Islet of Langerhans (tissue), 1 donor: Measurements from ENCODE around the gene GPHN.

ENCODE experiments used
- FAIRE-seq: peaks from one replicate; lab custom pipeline; 2011; peaks lifted over from hg19 to GRCh38; lab: Jason Lieb, UNC

Gene GPHN

GRCh38 chr14:66601932-66602578 lies 94.1 kb downstream of the GPHN start:
- FAIRE-seq, result peak; percentile 64

DNA sequence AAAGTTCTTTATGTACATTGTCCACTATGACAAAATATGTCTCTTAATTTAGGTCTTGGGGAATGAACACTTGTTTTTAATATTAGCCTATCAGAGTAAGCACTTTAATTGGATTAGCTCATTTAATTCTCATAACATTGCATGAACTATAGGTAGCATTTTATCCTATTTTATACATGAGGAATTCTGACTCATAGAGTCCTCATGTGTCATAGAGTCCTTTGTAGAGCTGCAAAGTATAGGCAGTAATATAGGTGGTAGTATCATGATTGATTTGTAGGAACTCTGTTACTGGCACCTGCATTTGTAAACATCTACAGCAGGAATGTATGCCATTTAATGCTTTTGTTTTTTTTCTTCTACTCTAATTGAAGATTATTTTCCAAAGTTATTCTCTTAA lies 96.0 kb downstream of the GPHN start:
- no peak for FAIRE-seq

GRCh38 chr14:66606826-66607225 lies 98.9 kb downstream of the GPHN start:
- no peak for FAIRE-seq

DNA sequence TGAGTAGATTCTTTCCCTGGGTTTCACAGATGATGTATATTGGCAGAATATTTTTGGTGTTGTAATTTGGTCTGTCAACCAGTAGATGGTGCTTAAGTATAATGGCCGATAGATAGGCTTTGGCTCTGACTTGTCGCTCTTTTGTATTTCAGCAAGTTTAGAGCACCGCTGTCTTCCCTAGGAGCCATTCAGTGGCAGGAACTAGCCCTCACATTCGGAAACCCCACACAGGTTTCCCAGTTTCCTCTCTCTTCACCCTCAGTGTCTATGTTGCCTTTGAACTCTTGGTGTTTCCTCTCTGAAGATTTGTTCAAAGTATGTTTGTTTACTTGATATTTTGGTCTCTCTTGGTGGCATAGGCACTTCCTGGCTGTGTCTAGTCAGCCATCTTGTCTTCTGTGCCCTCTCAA lies 102.2 kb downstream of the GPHN start:
- no peak for FAIRE-seq

- peak; percentile 30 for FAIRE-seq
Measured at GRCh38 chr14:66613344-66613743, 105.4 kb downstream of the GPHN start.

GRCh38 chr14:66619952-66620351 lies 112.0 kb downstream of the GPHN start:
- no peak for FAIRE-seq

DNA sequence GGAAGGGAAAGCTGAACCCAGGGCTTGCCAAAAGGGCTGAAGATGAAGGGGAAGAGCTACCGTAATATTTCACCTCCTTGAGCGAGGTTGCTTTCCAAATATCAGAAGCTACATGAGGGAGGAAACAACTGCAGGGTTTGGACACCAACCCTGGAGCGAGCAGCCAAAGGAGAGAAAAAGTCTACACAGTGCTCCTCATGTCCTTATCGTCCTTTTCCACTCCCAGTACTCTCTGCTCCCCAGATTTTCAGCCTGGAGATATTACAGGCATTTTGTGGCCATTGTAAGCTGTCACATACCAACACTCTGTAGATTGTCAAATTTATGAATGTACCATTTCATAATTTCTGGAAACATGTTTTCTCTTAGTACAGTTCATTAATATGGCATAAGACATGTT lies 115.9 kb downstream of the GPHN start:
- no peak for FAIRE-seq

GRCh38 chr14:66624336-66624937 lies 116.5 kb downstream of the GPHN start:
- FAIRE-seq, result peak; percentile 5

- FAIRE-seq, result no peak
Measured at GRCh38 chr14:66628636-66629035, 120.7 kb downstream of the GPHN start.

GRCh38 chr14:66629499-66629898 lies 121.6 kb downstream of the GPHN start:
- no peak for FAIRE-seq

GRCh38 chr14:66634876-66635275 lies 126.9 kb downstream of the GPHN start:
- no peak for FAIRE-seq

DNA sequence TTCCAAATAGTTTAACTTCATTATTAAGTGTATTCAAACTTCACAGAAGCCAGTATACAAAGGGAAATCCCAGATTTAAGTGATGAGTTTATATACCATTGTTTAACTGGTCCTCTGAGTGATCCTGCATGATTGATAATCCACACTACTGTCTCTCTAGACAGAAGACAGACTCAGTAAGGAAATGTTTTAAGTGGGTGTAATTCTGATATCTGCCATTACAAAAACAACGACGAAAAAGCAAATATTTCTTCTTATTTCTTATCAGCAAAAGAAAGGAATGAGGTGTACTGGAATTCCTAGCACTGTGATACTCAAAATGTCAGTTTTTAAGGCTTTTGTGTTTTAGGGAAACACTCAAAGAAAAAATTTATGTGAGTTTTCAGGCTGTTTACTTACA lies 127.5 kb downstream of the GPHN start:
- no peak for FAIRE-seq

DNA sequence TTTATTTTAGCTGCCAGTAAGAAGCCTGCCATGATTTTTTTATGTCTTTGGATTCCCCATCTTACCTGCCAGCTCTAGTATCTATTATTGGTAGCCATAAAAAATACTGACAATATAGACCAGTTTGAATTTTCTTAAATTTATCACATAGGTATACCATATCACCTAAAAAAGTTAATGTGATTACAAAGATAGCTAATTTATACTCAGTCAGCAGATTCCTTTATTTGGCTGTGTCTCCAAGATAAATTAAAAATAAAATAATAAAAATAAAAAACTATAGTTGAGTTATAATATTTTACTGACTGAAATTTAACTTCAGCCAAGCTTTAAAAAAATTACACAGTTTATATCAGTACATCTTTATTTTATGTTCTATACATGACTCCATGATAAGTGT lies 128.3 kb downstream of the GPHN start:
- peak; percentile 90 for FAIRE-seq

DNA sequence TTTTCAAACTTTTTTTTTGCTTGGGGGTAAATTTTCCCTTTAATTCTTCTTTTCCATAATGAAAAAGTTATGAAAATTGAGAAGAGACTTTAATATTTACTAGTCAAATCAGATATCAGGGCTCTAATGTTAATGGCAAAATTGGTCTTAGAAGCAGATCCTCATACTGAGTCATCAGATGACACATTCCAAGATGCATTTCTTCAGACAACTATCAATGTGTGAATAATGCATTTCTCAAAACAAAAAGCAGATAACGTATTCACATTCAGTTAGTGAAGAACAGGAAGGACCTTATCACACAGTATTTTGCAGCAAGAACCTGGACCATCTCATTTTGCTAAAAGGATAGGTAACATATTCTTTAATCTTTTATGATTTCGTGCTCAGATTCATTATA lies 130.7 kb downstream of the GPHN start:
- no peak for FAIRE-seq

DNA sequence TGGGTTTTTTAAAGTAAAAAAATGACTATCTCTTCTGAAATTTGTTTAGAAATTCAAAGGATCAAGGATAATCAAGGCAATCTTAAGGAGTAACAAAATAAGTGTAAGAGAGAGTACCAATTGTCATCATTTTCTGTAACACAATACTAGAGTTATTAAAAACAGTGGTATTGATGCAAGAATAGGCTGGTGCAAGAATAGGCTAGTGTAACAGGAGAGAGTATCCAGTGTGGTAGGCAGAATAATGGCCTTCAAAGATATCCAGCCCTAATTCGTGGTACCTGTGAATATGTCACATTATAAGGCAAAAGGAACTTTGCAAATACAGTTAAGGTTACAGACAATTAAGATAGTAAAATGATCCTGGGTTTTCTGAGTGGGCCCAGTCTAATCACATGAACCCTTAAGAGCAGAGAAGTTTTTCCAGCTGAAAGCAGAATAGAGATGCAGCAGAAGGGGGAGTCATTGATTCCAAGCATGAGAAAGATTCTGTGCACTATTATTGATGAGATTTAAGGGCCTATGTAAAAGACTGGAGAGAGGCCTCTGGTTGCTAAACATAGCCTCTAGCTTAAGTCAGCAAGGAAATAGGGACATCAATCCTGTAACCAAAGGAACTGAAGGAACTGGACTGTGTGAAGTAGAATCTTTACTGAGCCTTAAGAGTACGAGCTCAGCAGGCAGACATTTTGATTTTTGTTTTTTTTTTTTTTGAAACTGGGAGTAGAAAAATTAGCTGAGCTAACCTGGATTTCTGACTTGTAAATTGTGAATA lies 134.1 kb downstream of the GPHN start:
- no peak for FAIRE-seq

DNA sequence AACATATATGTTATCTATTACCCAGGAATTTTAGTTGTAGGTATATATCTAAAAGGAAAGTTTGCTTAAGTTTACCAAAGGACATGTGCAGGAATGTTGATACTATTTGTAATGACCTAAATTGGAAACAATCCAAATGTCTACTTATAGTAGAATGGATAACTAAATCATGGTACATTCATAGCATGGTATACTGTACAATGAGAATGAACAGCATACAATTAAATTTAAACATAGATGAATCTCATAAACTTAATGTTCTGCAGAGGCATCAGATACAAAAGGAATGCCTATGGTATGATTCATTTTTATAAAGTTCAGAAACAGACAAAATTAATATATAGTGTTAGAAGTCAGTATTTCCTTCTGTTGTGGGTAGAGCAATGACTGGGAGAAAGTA lies 135.4 kb downstream of the GPHN start:
- FAIRE-seq, result peak; percentile 13

- FAIRE-seq, result no peak
Measured at GRCh38 chr14:66645716-66646115, 137.8 kb downstream of the GPHN start.

DNA sequence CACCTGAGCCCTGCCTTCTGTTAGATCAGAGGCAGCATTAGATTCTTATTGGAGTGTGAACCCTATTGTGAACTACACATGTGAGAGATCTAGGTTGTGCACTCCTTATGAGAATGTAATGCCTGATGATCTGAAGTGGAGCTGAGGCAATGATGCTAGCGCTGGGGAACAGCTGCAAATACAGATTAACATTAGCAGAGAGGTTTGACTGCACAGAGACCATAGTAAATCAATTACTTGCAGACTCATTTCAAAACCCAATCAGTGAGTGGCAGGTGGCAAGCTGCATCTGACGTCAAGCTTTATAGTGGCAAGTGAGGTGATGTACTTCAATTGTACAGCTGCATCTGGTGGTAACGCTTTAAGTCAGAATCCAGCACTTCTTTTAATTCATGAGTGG lies 141.6 kb downstream of the GPHN start:
- peak; percentile 38 for FAIRE-seq

DNA sequence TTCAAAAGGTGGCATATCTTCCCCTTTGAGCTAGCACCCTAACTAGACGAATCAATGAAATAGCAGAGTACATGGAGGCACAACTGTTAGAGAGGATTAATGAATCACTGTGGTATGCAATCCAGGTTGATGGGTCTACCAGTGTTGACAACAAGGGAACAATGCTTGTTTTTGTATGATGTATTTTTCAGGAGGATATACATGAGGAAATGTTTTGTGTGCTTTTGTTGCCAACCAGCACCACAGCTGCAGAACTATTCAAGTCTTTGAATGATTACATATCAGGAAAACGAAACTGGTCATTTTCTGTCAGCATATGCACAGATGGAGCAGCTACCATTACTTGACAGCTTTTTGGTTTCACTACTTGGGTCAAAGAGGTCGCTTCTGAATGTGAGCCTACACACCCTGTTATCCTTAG lies 142.6 kb downstream of the GPHN start:
- no peak for FAIRE-seq

DNA sequence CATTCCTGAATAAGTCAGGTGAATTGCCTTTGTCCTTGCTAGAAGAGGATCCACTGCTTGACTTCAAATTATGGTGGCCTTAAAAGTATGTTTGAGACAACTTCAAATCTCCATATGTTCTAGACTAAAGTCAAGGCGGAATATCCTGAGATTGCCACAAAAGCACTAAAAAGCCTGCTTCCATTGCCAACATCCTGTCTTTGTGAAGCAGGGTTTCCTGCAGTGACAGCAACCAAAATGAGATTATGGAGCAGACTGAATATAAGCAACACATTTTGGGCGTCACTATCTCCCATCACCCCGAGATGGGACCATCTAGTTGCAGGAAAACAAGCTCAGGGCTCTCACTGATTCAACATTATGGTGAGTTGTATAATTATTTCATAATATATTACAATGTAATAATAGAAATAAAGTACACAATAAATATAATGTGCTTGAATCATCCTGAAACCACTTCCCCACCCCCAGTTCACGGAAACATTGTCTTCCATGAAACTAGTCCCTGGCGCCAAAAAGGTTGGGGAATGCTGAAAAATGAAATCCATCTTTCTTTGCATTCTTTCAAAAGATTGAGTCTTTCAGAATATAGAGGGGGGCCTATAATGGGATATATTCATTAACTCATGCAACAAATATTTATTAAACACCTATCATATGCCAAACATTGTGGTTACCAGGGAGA lies 143.7 kb downstream of the GPHN start:
- no peak for FAIRE-seq

- FAIRE-seq, result no peak
Measured at GRCh38 chr14:66652525-66653106, 144.7 kb downstream of the GPHN start.

DNA sequence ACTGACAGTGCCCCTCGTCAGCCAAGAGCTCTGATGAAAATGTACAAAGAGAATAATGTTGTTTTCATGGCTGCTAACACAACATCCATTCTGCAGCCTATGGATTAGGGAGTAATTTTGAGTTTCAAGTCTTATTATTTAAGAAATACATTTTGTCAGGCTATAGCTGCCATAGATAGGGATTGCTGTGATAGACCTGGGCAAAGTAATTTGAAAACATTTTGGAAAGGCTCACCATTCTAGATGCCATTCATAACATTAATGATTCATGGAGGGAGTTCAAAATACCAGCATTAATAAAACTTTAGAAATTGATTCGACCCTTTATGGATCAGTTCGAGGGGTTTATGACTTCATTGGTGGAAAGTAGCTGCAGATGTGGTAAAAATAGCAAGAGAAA lies 149.8 kb downstream of the GPHN start:
- FAIRE-seq, result no peak

DNA sequence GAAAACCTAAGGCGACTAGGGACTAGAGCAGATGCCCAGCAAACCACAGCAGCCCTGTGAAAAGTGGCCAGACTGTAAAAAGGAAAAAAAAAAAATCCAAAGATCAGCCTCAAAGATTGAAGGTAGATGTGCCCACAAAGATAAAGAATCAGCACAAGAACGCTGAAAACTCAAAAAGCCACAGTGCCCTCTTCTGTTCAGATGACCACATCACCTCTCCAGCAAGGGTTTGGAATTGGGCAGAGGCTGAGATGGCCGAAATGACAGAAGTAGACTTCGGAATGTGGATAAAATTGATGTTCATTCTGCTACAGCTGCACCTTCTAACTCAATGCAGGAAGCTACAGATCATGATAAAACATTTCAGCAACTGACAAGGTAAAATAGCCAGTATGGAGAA lies 154.4 kb downstream of the GPHN start:
- FAIRE-seq, result no peak
